ENCODE data around the gene POU4F1.

DNA sequence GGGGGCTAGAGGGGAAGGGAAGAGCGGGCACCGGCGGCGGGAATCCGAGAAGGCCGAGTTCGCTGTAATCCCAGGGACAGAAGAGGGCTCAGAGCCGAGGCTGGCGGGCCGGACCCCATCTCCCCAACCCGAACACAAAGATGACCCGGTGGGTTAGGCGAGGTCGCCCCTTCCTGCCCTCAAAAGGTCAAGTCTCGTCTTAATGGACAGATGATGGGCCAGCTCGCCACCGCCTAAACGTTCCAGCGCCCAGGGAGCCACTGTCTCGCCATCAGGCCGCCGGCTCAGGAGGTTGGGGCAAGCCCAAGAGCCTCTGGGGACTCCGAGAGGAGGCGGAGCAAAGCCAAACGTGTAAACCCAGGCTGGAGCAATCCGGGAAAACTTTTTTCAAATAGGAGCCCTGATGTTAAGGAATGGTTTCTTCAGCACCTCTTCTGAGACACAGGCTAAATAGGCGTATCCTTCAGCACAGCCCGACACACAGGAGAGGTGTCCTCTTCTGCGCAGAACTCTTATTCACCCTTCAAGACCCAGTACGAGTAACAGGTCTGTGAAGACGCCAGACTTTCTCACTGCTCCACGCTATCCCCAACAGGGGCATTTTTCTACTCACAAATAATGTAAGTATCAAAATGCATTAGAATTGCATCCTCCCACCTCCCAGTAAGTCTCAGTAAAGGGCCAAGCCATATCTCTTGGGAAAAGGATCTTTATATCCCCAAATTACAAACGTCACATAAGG lies 6.3 kb upstream of the POU4F1 start:
- TF ChIP-seq, protein P1, sequence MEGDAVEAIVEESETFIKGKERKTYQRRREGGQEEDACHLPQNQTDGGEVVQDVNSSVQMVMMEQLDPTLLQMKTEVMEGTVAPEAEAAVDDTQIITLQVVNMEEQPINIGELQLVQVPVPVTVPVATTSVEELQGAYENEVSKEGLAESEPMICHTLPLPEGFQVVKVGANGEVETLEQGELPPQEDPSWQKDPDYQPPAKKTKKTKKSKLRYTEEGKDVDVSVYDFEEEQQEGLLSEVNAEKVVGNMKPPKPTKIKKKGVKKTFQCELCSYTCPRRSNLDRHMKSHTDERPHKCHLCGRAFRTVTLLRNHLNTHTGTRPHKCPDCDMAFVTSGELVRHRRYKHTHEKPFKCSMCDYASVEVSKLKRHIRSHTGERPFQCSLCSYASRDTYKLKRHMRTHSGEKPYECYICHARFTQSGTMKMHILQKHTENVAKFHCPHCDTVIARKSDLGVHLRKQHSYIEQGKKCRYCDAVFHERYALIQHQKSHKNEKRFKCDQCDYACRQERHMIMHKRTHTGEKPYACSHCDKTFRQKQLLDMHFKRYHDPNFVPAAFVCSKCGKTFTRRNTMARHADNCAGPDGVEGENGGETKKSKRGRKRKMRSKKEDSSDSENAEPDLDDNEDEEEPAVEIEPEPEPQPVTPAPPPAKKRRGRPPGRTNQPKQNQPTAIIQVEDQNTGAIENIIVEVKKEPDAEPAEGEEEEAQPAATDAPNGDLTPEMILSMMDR (IDR thresholded peaks at IDR 0.05): no peak
- TF ChIP-seq ZFX (IDR thresholded peaks at IDR 0.05; ENCODE audit: borderline replicate concordance): no peak

Measured in 22Rv1 (cell line).